CD14-positive monocyte (primary cell): ENCODE results near the gene INO80C. TPM values are rescaled to one million over a fixed set of nuclear protein-coding genes. Genes with fewer than 3 reads are reported as not detected.

Source experiments
- DNase-seq, 3 donors: peaks; one replicate each; pipeline ENCODE4 v3.0.0-alpha.2; 2011 to 2022
- H2AFZ ChIP-seq: 2 replicates; pipeline ENCODE4 v1.6.0; 2012; ENCODE audit warnings: mild to moderate bottlenecking, low read depth, low read length, inconsistent platforms; ENCODE audit not compliant: insufficient read depth, poor library complexity, severe bottlenecking
- H3K27ac ChIP-seq, 2 donors: 1 replicate in 1 of 2; 2 replicates in 1 of 2; pipeline ENCODE4 v1.5.1; 2012 to 2013; ENCODE audit warnings: low read length in 2 of 2, control low read depth in 1 of 2, inconsistent platforms in 1 of 2, low read depth in 1 of 2, mild to moderate bottlenecking in 1 of 2
- H3K27me3 ChIP-seq, 2 donors: one replicate each; pipeline versions ENCODE4 v1.6.0 to v1.6.1; 2011 to 2013; ENCODE audit warnings: low read length in 2 of 2; ENCODE audit not compliant: control insufficient read depth in 2 of 2, insufficient read depth in 2 of 2
- H3K36me3 ChIP-seq, 2 donors: replicated peaks in 1 of 2; 1 replicate in 1 of 2; 2 replicates in 1 of 2; pipeline versions ENCODE4 v1.5.1 to v1.6.1; 2012 to 2013; ENCODE audit warnings: low read length in 2 of 2, control low read depth in 1 of 2, inconsistent platforms in 1 of 2, mild to moderate bottlenecking in 1 of 2; ENCODE audit not compliant: insufficient read depth in 2 of 2, control insufficient read depth in 1 of 2
- H3K4me1 ChIP-seq, 2 donors: 1 replicate in 1 of 2; 2 replicates in 1 of 2; pipeline versions ENCODE4 v1.5.1 to v1.6.1; 2012 to 2013; ENCODE audit warnings: low read length in 2 of 2, control low read depth in 1 of 2, inconsistent platforms in 1 of 2, mild to moderate bottlenecking in 1 of 2, moderate library complexity in 1 of 2; ENCODE audit not compliant: insufficient read depth in 2 of 2, control insufficient read depth in 1 of 2
- H3K4me2 ChIP-seq: replicated peaks from 2 replicates; pipeline ENCODE3; 2012; ENCODE audit warnings: low read length, moderate library complexity, mild to moderate bottlenecking; ENCODE audit not compliant: poor library complexity, severe bottlenecking; ENCODE audit errors: extremely low read depth
- H3K4me3 ChIP-seq, 3 experiments: fragments of 200-600 bp in 1 of 3; sonication (generic) in 1 of 3; replicated peaks in 1 of 3; 1 replicate in 2 of 3; 2 replicates in 1 of 3; pipeline ENCODE4 v1.5.1; 2011 to 2013; ENCODE audit warnings: low read length in 3 of 3, mild to moderate bottlenecking in 3 of 3, control low read depth in 2 of 3, low read depth in 2 of 3, inconsistent platforms in 1 of 3, moderate library complexity in 1 of 3
- H3K79me2 ChIP-seq: 2 replicates; pipeline ENCODE4 v1.6.0; 2012; ENCODE audit warnings: mild to moderate bottlenecking, control low read depth, inconsistent platforms, low read length, moderate library complexity; ENCODE audit not compliant: insufficient read depth
- H3K9ac ChIP-seq: 2 replicates; pipeline ENCODE4 v1.6.0; 2017; ENCODE audit warnings: low read length, mild to moderate bottlenecking; ENCODE audit not compliant: insufficient read depth, poor library complexity, severe bottlenecking
- H3K9me3 ChIP-seq, 2 donors: replicated peaks in 1 of 2; 1 replicate in 1 of 2; 2 replicates in 1 of 2; pipeline versions ENCODE4 v1.5.1 to v1.6.1; 2012 to 2013; ENCODE audit warnings: low read length in 2 of 2, control low read depth in 1 of 2; ENCODE audit not compliant: control insufficient read depth in 1 of 2, insufficient read depth in 1 of 2
- H4K20me1 ChIP-seq: 2 replicates; pipeline ENCODE4 v1.6.0; 2012; ENCODE audit warnings: mild to moderate bottlenecking, low read length, control low read depth, moderate library complexity; ENCODE audit not compliant: insufficient read depth
- H3K27ac Mint-ChIP-seq, 7 donors: one replicate each; pipeline ENCODE4 v1.8.0; 2020; ENCODE audit warnings: mild to moderate bottlenecking in 7 of 7, mixed read lengths in 7 of 7, moderate library complexity in 6 of 7, inconsistent platforms in 2 of 7
- H3K27me3 Mint-ChIP-seq, 3 donors: one replicate each; pipeline ENCODE4 v1.8.0; 2021 to 2022; ENCODE audit warnings: low read depth in 3 of 3, mild to moderate bottlenecking in 3 of 3, mixed read lengths in 3 of 3, moderate library complexity in 3 of 3, inconsistent platforms in 1 of 3
- H3K36me3 Mint-ChIP-seq, 2 donors: one replicate each; pipeline ENCODE4 v1.8.0; 2020; ENCODE audit warnings: mixed read lengths in 2 of 2, inconsistent platforms in 1 of 2, mild to moderate bottlenecking in 1 of 2
- H3K4me1 Mint-ChIP-seq: one replicate; pipeline ENCODE4 v1.8.0; 2020; ENCODE audit warnings: mild to moderate bottlenecking, mixed read lengths
- H3K4me3 Mint-ChIP-seq, 2 donors: one replicate each; pipeline ENCODE4 v1.8.0; 2020; ENCODE audit warnings: mild to moderate bottlenecking in 2 of 2, mixed read lengths in 2 of 2, moderate library complexity in 1 of 2
- H3K9me3 Mint-ChIP-seq, 7 donors: one replicate each; pipeline ENCODE4 v1.8.0; 2020 to 2022; ENCODE audit warnings: mixed read lengths in 7 of 7, mild to moderate bottlenecking in 6 of 7, moderate library complexity in 6 of 7, inconsistent platforms in 2 of 7
- CTCF ChIP-seq: fragments of 200-600 bp; IDR thresholded peaks from one replicate; pipeline ENCODE4 v1.8.0; 2022; ENCODE audit warnings: antibody characterized with exemption, mild to moderate bottlenecking
- WGBS: methylation state at CpG from one replicate; pipeline ENCODE4 v1.1.5; 2013; ENCODE audit warnings: missing lambda C conversion rate; ENCODE audit not compliant: insufficient coverage; 5-methylcytosine and 5-hydroxymethylcytosine counted together
- intact Hi-C, 2 donors: fragments of 100-400 bp; cut with micrococcal nuclease; formaldehyde crosslinking; loops; one replicate each; pipeline versions ENCODE4 v1.15.0 to v1.15.1; 2023
- polyA plus RNA-seq, 3 donors: library from polyadenylated mRNA; depleted of rRNA in 1 of 3; unstranded in 2 of 3; stranded (reverse) in 1 of 3; fragments of 300-500 nt in 2 of 3; fragments of >200 nt in 1 of 3; fragmentation: Illumina TruSeq in 2 of 3; gene quantifications; 1 replicate in 2 of 3; 2 replicates in 1 of 3; pipeline ENCODE4 v1.2.3, GENCODE V29; 2012 to 2021

The INO80C gene
- polyA plus RNA-seq, 3 donors: 17.7 to 27.9 (median 22.3) TPM

- Histone ChIP-seq H4K20me1 (no peaks in the 10 kb centered on the region), H3K27ac (no peak overlapping the region), H3K9me3 (no peaks in the 10 kb centered on the region), H3K9ac (no peak overlapping the region), H3K4me1 (no peaks in the 10 kb centered on the region), H3K79me2 (no peaks in the 10 kb centered on the region), H3K4me2 (no peak overlapping the region), H2AFZ (no peak overlapping the region), H3K36me3 (no peaks in the 10 kb centered on the region), H3K4me3 (no peak overlapping the region), H3K27me3 (no peaks in the 10 kb centered on the region)
- intact Hi-C loops: no loop called here
- Mint-ChIP-seq H3K4me3 (no peak overlapping the region), H3K9me3 (no peaks in the 10 kb centered on the region), H3K36me3 (no peaks in the 10 kb centered on the region), H3K4me1 (peaks cover 11% of the 10 kb centered on the region), H3K27me3 (peaks cover 0 to 8% (median 0%) of the 10 kb centered on the region in 3 donors), H3K27ac (peak overlapping the region in 1 of 7 donors; percentile 38)
- no peak for DNase-seq
- WGBS: 98% methylated on average over 5 of the region's 7 CpGs
- TF ChIP-seq CTCF: no peak
These were observed 17.1 kb upstream of the INO80C start for GRCh38 chr18:35514752-35515459.

- Histone ChIP-seq H3K4me1 (no peaks in the 10 kb centered on the region), H3K4me2 (no peak overlapping the region), H2AFZ (no peak overlapping the region), H3K36me3 (no peaks in the 10 kb centered on the region), H3K4me3 (no peak overlapping the region), H3K9ac (no peak overlapping the region), H3K27me3 (no peaks in the 10 kb centered on the region), H3K9me3 (no peaks in the 10 kb centered on the region), H4K20me1 (no peaks in the 10 kb centered on the region), H3K27ac (no peak overlapping the region), H3K79me2 (no peaks in the 10 kb centered on the region)
- Mint-ChIP-seq H3K36me3 (no peaks in the 10 kb centered on the region), H3K9me3 (no peaks in the 10 kb centered on the region), H3K4me1 (peaks cover 9% of the 10 kb centered on the region), H3K27me3 (peaks cover 0 to 8% (median 0%) of the 10 kb centered on the region in 3 donors), H3K4me3 (no peak overlapping the region), H3K27ac (no peak overlapping the region)
- intact Hi-C loops: no loop called here
- WGBS: no CpG with 5 or more reads among the region's 2 CpGs
- TF ChIP-seq CTCF: no peak
- DNase-seq: no peak
These were observed 16.5 kb upstream of the INO80C start for GRCh38 chr18:35514283-35514682.
